Measurements from ENCODE around the gene RGMB.

DNA sequence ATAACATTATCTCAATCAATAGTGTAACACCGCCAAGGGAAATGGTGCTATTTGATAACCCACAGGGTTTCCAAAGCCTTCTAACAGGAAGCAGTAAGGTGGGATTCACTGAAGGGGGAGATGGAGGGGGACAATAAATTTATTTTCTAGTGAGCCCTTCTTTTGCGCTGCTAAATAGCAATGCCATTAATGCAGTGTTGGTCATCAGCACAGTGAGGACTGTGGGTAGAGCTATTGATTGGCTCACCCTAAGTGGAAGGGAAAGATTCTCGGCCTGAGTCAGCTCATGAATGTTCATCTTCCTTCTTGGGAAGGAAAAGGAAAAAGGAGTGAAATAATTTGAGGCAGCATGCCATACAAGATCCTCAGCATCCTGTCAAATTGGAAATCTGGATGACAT lies 25.4 kb downstream of the RGMB start:
- TF ChIP-seq POLR2AphosphoS5 (IDR thresholded peaks at IDR 0.05; ENCODE audit: borderline replicate concordance, low read depth, low read length) (no peak), FOXP2 (optimal IDR thresholded peaks at IDR 0.05; ENCODE audit: control extremely low read depth, extremely low read length, insufficient read depth) (no peak)
